Hematopoietic multipotent progenitor cell treated with erythropoietin and hydrocortisone succinate and interleukin-3 and kit ligand, for 17 days (in vitro differentiated cells): ENCODE data around the gene HDGFL3.

Source experiments
- DNase-seq: peaks from one replicate; pipeline ENCODE4 v3.0.0-alpha.2; 2015; ENCODE audit warnings: low spot score

Gene HDGFL3

GRCh38 chr15:83123529-83123928, 84.1 kb downstream of the HDGFL3 start:
- DNase-seq = no peak

GRCh38 chr15:83119968-83120581, 87.5 kb downstream of the HDGFL3 start:
- DNase-seq = no peak

- DNase-seq = no peak
Measured at GRCh38 chr15:83118968-83119367, 88.7 kb downstream of the HDGFL3 start.

GRCh38 chr15:83118291-83118827, 89.3 kb downstream of the HDGFL3 start:
- DNase-seq = no peak

GRCh38 chr15:83115831-83116565, 91.6 kb downstream of the HDGFL3 start:
- DNase-seq = no peak

GRCh38 chr15:83115410-83115809, 92.2 kb downstream of the HDGFL3 start:
- DNase-seq = no peak

GRCh38 chr15:83114856-83115255, 92.8 kb downstream of the HDGFL3 start:
- DNase-seq = no peak

- no peak for DNase-seq
Measured at GRCh38 chr15:83113881-83114674, 93.5 kb downstream of the HDGFL3 start.

GRCh38 chr15:83112956-83113299, 94.7 kb downstream of the HDGFL3 start:
- DNase-seq = no peak

GRCh38 chr15:83112233-83112955, 95.2 kb downstream of the HDGFL3 start:
- DNase-seq = no peak

- DNase-seq = no peak
Measured at GRCh38 chr15:83111149-83111548, 96.5 kb downstream of the HDGFL3 start.

GRCh38 chr15:83110381-83110780, 97.2 kb downstream of the HDGFL3 start:
- no peak for DNase-seq

GRCh38 chr15:83109532-83109931, 98.1 kb downstream of the HDGFL3 start:
- DNase-seq = no peak

GRCh38 chr15:83108266-83109219, 99.1 kb downstream of the HDGFL3 start:
- DNase-seq = no peak

- DNase-seq = no peak
Measured at GRCh38 chr15:83107841-83108181, 99.8 kb downstream of the HDGFL3 start.

- DNase-seq = no peak
Measured at GRCh38 chr15:83106994-83107840, 100.4 kb downstream of the HDGFL3 start, which contains the start of gene TM6SF1. TSS of gene TM6SF1 (plus strand) at chr15:83107645. CDS start at chr15:83107681, 36 bp downstream.

GRCh38 chr15:83105440-83105839, 102.2 kb downstream of the HDGFL3 start:
- no peak for DNase-seq

- no peak for DNase-seq
Measured at GRCh38 chr15:83104141-83104540, 103.5 kb downstream of the HDGFL3 start.

- DNase-seq = no peak
Measured at GRCh38 chr15:83102346-83102745, 105.3 kb downstream of the HDGFL3 start.

GRCh38 chr15:83100097-83100646, 107.5 kb downstream of the HDGFL3 start:
- no peak for DNase-seq
